ENCODE results near the gene URB1.
"Not testable (repeated sequence)": the region's sequence is repeated elsewhere in the genome, so short reads cannot be mapped to it uniquely, and the experiment has no call there.

URB1 gene

GRCh38 chr21:32314806-32315205 is 78.0 kb downstream of the URB1 start:
- in situ Hi-C loops (cut with HindIII; ENCODE audit: low pct_unique_long_range_greater_than_20kb, low sequenced_read_pairs), result no loop called here
- no peak for TF ChIP-seq JUND (IDR thresholded peaks at IDR 0.05; ENCODE audit: low read depth)
- DNase-seq (ENCODE audit: low read depth in 1 of 2, low spot score in 1 of 2), result no peak

- no peak for DNase-seq (ENCODE audit: low read depth in 1 of 2, low spot score in 1 of 2)
- TF ChIP-seq JUND (IDR thresholded peaks at IDR 0.05; ENCODE audit: low read depth), result no peak
- in situ Hi-C loops (cut with HindIII; ENCODE audit: low pct_unique_long_range_greater_than_20kb, low sequenced_read_pairs), result no loop called here
These were observed 79.8 kb downstream of the URB1 start for GRCh38 chr21:32312976-32313375.

GRCh38 chr21:32312326-32312725 is 80.5 kb downstream of the URB1 start:
- no peak for DNase-seq (ENCODE audit: low read depth in 1 of 2, low spot score in 1 of 2)
- TF ChIP-seq JUND (IDR thresholded peaks at IDR 0.05; ENCODE audit: low read depth), result no peak
- in situ Hi-C loops (cut with HindIII; ENCODE audit: low pct_unique_long_range_greater_than_20kb, low sequenced_read_pairs), result no loop called here

GRCh38 chr21:32311621-32312020 is 81.2 kb downstream of the URB1 start:
- in situ Hi-C loops (cut with HindIII; ENCODE audit: low pct_unique_long_range_greater_than_20kb, low sequenced_read_pairs), result no loop called here
- no peak for DNase-seq (ENCODE audit: low read depth in 1 of 2, low spot score in 1 of 2)
- no peak for TF ChIP-seq JUND (IDR thresholded peaks at IDR 0.05; ENCODE audit: low read depth)

GRCh38 chr21:32310976-32311375 is 81.8 kb downstream of the URB1 start:
- DNase-seq (ENCODE audit: low read depth in 1 of 2, low spot score in 1 of 2); in situ Hi-C loops (cut with HindIII; ENCODE audit: low pct_unique_long_range_greater_than_20kb, low sequenced_read_pairs): not testable (repeated sequence)

GRCh38 chr21:32309906-32310460 is 82.8 kb downstream of the URB1 start:
- in situ Hi-C loops (cut with HindIII; ENCODE audit: low pct_unique_long_range_greater_than_20kb, low sequenced_read_pairs), result no loop called here
- TF ChIP-seq JUND (IDR thresholded peaks at IDR 0.05; ENCODE audit: low read depth), result no peak
- DNase-seq (ENCODE audit: low read depth in 1 of 2, low spot score in 1 of 2), result no peak

GRCh38 chr21:32308696-32309095 is 84.1 kb downstream of the URB1 start:
- no peak for TF ChIP-seq JUND (IDR thresholded peaks at IDR 0.05; ENCODE audit: low read depth)
- in situ Hi-C loops (cut with HindIII; ENCODE audit: low pct_unique_long_range_greater_than_20kb, low sequenced_read_pairs), result no loop called here
- no peak for DNase-seq (ENCODE audit: low read depth in 1 of 2, low spot score in 1 of 2)

- no peak for TF ChIP-seq JUND (IDR thresholded peaks at IDR 0.05; ENCODE audit: low read depth)
- in situ Hi-C loops (cut with HindIII; ENCODE audit: low pct_unique_long_range_greater_than_20kb, low sequenced_read_pairs), result no loop called here
- no peak for DNase-seq (ENCODE audit: low read depth in 1 of 2, low spot score in 1 of 2)
These were observed 85.1 kb downstream of the URB1 start for GRCh38 chr21:32307706-32308105.

GRCh38 chr21:32306021-32306780 is 86.6 kb downstream of the URB1 start:
- no peak for TF ChIP-seq JUND (IDR thresholded peaks at IDR 0.05; ENCODE audit: low read depth)
- peak in 1 of 2 experiments; percentile 5 for DNase-seq (ENCODE audit: low read depth in 1 of 2, low spot score in 1 of 2)
- in situ Hi-C loops (cut with HindIII; ENCODE audit: low pct_unique_long_range_greater_than_20kb, low sequenced_read_pairs), result no loop called here

GRCh38 chr21:32304998-32305397 is 87.8 kb downstream of the URB1 start:
- no peak for TF ChIP-seq JUND (IDR thresholded peaks at IDR 0.05; ENCODE audit: low read depth)
- in situ Hi-C loops (cut with HindIII; ENCODE audit: low pct_unique_long_range_greater_than_20kb, low sequenced_read_pairs), result no loop called here
- DNase-seq (ENCODE audit: low read depth in 1 of 2, low spot score in 1 of 2), result no peak

- in situ Hi-C loops (cut with HindIII; ENCODE audit: low pct_unique_long_range_greater_than_20kb, low sequenced_read_pairs), result no loop called here
- DNase-seq (ENCODE audit: low read depth in 1 of 2, low spot score in 1 of 2), result no peak
- no peak for TF ChIP-seq JUND (IDR thresholded peaks at IDR 0.05; ENCODE audit: low read depth)
These were observed 89.4 kb downstream of the URB1 start for GRCh38 chr21:32303385-32303784.

- TF ChIP-seq JUND (IDR thresholded peaks at IDR 0.05; ENCODE audit: low read depth), result no peak
- no peak for DNase-seq (ENCODE audit: low read depth in 1 of 2, low spot score in 1 of 2)
- in situ Hi-C loops (cut with HindIII; ENCODE audit: low pct_unique_long_range_greater_than_20kb, low sequenced_read_pairs), result no loop called here
These were observed 90.3 kb downstream of the URB1 start for GRCh38 chr21:32302560-32302959.

- in situ Hi-C loops (cut with HindIII; ENCODE audit: low pct_unique_long_range_greater_than_20kb, low sequenced_read_pairs), result no loop called here
- TF ChIP-seq JUND (IDR thresholded peaks at IDR 0.05; ENCODE audit: low read depth), result no peak
- no peak for DNase-seq (ENCODE audit: low read depth in 1 of 2, low spot score in 1 of 2)
These were observed 91.2 kb downstream of the URB1 start for GRCh38 chr21:32301596-32301995.

Measured in T47D (cell line).